Ovary (tissue), 3 donors: ENCODE results near the gene A1BG.

ENCODE experiments used
- EP300 ChIP-seq: sonication (generic); formaldehyde crosslinking; IDR thresholded peaks from one replicate; pipeline ENCODE4 v1.6.1; 2017; ENCODE audit warnings: antibody characterized with exemption
- POLR2A ChIP-seq: fragments of 450-650 bp; IDR thresholded peaks from one replicate; pipeline ENCODE4 v1.6.1; 2017; ENCODE audit warnings: antibody characterized with exemption, mild to moderate bottlenecking, moderate library complexity
- TF ChIP-seq, protein P1 (sequence below), 3 donors: fragments of 450-650 bp in 2 of 3; fragments of 200-600 bp in 1 of 3; IDR thresholded peaks; one replicate each; pipeline versions ENCODE4 v1.5.1 to v1.8.0; 2016 to 2022; ENCODE audit warnings: antibody characterized with exemption in 3 of 3, mild to moderate bottlenecking in 1 of 3
- donor health status: DM: no; HTN: no; CAD: no.

GRCh38 chr19:58349590-58349989 is 3.7 kb downstream of the A1BG start:
- TF ChIP-seq, protein P1, sequence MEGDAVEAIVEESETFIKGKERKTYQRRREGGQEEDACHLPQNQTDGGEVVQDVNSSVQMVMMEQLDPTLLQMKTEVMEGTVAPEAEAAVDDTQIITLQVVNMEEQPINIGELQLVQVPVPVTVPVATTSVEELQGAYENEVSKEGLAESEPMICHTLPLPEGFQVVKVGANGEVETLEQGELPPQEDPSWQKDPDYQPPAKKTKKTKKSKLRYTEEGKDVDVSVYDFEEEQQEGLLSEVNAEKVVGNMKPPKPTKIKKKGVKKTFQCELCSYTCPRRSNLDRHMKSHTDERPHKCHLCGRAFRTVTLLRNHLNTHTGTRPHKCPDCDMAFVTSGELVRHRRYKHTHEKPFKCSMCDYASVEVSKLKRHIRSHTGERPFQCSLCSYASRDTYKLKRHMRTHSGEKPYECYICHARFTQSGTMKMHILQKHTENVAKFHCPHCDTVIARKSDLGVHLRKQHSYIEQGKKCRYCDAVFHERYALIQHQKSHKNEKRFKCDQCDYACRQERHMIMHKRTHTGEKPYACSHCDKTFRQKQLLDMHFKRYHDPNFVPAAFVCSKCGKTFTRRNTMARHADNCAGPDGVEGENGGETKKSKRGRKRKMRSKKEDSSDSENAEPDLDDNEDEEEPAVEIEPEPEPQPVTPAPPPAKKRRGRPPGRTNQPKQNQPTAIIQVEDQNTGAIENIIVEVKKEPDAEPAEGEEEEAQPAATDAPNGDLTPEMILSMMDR (IDR thresholded peaks at IDR 0.05), result no peak
- no peak for TF ChIP-seq POLR2A
- TF ChIP-seq EP300, result no peak
